ENCODE measurements around the gene TFPI.

The TFPI gene

DNA sequence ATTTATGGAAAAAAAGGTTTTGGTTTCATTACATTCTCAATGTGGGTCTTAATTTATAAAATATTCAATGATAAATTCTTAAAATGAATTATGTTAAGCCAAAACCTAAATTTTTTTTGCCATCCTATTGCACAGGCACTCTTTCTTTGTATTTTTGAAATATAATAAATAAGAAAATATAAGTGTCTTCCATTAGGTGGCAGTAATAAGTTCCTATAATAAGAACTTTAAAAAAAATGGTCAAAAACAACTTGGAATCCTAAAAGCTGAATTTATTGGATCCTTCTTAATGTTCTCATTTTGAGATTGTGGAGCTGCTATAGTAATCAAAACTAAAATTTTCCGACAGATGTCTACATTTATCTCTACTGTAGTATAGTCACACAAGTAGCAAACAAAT lies 111.9 kb downstream of the TFPI start:
- H3K4me3 ChIP-seq: no peak overlapping the region
- no peaks in the 10 kb centered on the region for H3K9me3 ChIP-seq (ENCODE audit: low read depth, low read length)
- no peaks in the 10 kb centered on the region for H3K36me3 ChIP-seq (ENCODE audit: insufficient read depth, low read length)
- no peak overlapping the region for H3K9ac ChIP-seq (ENCODE audit: insufficient read length)
- TF ChIP-seq FOXP2 (optimal IDR thresholded peaks at IDR 0.05; ENCODE audit: control extremely low read depth, extremely low read length, insufficient read depth) (no peak), EZH2 (IDR thresholded peaks at IDR 0.05) (no peak), POLR2AphosphoS5 (IDR thresholded peaks at IDR 0.05; ENCODE audit: borderline replicate concordance, low read depth, low read length) (no peak)
- no peak overlapping the region for H3K27ac ChIP-seq
- no peak for DNase-seq (ENCODE audit: low read depth, low spot score)

DNA sequence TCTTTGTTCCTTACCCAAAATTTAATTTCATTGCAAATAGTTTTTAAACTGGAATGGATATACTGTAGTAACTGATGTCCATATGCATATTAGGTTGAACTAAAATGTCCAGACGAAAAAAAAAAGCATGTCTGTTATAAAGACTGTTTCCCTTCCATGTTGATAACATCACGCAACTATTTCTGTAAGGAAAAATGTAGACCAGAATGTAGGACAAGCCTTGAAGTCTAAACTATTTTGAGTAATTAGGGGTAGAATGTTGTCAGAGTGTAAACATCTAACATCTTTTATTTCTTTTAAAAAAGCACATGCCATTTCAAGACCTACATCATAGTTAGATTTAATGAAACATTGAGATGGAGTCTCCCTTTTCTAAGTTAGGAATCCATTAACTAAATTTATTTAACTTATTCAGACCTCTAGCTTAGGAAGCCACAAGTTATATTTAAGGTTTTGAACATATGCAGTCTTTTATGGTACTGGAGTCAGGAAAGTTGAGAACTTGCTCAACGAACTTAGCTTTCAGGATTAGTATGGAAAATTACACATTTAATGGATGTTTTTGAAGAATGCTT lies 114.0 kb downstream of the TFPI start:
- Histone ChIP-seq H3K36me3 (ENCODE audit: insufficient read depth, low read length) (no peaks in the 10 kb centered on the region), H3K4me3 (no peak overlapping the region), H3K27ac (no peak overlapping the region), H3K9ac (ENCODE audit: insufficient read length) (no peak overlapping the region), H3K9me3 (ENCODE audit: low read depth, low read length) (no peaks in the 10 kb centered on the region)
- DNase-seq (ENCODE audit: low read depth, low spot score): no peak
- no peak for TF ChIP-seq EZH2 (IDR thresholded peaks at IDR 0.05)

DNA sequence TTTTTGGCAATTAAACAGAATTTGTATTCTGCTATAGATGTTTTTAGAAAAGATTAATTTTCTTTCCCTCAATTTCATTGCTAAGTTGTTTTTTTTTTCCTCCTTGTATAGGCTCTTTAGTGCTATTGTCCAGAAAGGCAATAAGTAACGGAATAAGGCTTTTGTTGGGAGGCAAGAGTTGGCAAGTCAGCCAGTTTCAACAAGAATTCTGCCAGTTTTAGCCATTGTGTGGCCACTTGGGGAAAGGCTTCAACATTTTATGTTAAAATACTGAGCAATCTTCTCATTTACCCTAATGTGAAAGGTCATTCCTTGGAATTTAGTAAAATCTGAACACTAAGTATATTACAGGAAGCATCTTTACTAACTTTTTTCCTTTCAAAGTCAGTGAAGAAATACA lies 115.8 kb downstream of the TFPI start:
- no peaks in the 10 kb centered on the region for H3K36me3 ChIP-seq (ENCODE audit: insufficient read depth, low read length)
- H3K27ac ChIP-seq: no peak overlapping the region
- no peak overlapping the region for H3K9ac ChIP-seq (ENCODE audit: insufficient read length)
- no peak for DNase-seq (ENCODE audit: low read depth, low spot score)
- H3K9me3 ChIP-seq (ENCODE audit: low read depth, low read length): no peaks in the 10 kb centered on the region
- TF ChIP-seq EZH2 (IDR thresholded peaks at IDR 0.05): no peak
- TF ChIP-seq FOXP2 (optimal IDR thresholded peaks at IDR 0.05; ENCODE audit: control extremely low read depth, extremely low read length, insufficient read depth): no peak
- no peak for TF ChIP-seq POLR2AphosphoS5 (IDR thresholded peaks at IDR 0.05; ENCODE audit: borderline replicate concordance, low read depth, low read length)
- no peak overlapping the region for H3K4me3 ChIP-seq

DNA sequence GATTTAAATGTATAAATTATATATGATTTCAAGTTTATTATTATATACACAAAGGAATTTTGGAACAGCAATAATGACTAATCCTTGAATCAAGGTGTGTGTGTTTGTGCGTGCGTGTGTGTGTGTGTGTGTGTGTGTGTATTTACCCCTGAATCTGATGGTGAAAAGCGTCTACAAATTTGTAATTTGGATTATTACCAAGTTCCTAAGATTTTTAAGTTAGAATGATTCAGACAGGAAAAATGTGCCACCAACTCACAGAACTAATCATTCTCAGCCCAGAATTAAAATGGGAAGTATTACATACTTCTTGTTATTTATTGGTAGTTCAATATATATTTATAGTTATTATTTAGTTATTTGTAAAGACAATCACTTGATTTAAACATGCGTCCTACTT lies 118.5 kb downstream of the TFPI start:
- Histone ChIP-seq H3K9ac (ENCODE audit: insufficient read length) (no peak overlapping the region), H3K27ac (no peak overlapping the region), H3K9me3 (ENCODE audit: low read depth, low read length) (no peaks in the 10 kb centered on the region), H3K36me3 (ENCODE audit: insufficient read depth, low read length) (0 out of 2 replicates have a peak, but pooled peaks cover 3% of the 10 kb centered on the region), H3K4me3 (no peak overlapping the region)
- DNase-seq (ENCODE audit: low read depth, low spot score): no peak
- TF ChIP-seq POLR2AphosphoS5 (IDR thresholded peaks at IDR 0.05; ENCODE audit: borderline replicate concordance, low read depth, low read length) (no peak), FOXP2 (optimal IDR thresholded peaks at IDR 0.05; ENCODE audit: control extremely low read depth, extremely low read length, insufficient read depth) (no peak), EZH2 (IDR thresholded peaks at IDR 0.05) (no peak)

DNA sequence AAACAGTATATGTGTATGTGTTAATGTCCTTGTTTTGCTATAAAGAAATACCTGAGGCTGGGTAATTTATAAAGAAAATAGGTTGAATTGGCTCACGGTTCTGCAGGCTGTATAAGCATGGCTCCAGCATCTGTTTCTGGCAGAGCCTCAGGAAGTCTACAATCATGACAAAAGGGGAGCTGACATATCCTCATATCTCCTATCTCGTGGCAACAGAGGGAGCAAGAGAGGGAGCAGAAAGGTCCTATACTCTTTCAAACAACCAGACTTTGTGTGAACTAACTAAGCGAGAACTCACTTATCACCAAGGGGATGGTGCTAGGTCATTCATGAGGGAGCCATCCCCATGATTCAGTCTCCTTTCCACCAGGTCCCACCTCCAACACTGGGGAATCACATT lies 119.2 kb downstream of the TFPI start:
- DNase-seq (ENCODE audit: low read depth, low spot score): no peak
- Histone ChIP-seq H3K9ac (ENCODE audit: insufficient read length) (no peak overlapping the region), H3K9me3 (ENCODE audit: low read depth, low read length) (no peaks in the 10 kb centered on the region), H3K36me3 (ENCODE audit: insufficient read depth, low read length) (peaks cover 6% of the 10 kb centered on the region; the same call in 1 of the 2 replicates), H3K4me3 (no peak overlapping the region), H3K27ac (0 out of 2 replicates have a peak overlapping the region, but pooled peaks have one; percentile 38)
- TF ChIP-seq EZH2 (IDR thresholded peaks at IDR 0.05) (no peak), FOXP2 (optimal IDR thresholded peaks at IDR 0.05; ENCODE audit: control extremely low read depth, extremely low read length, insufficient read depth) (no peak), POLR2AphosphoS5 (IDR thresholded peaks at IDR 0.05; ENCODE audit: borderline replicate concordance, low read depth, low read length) (no peak)

DNA sequence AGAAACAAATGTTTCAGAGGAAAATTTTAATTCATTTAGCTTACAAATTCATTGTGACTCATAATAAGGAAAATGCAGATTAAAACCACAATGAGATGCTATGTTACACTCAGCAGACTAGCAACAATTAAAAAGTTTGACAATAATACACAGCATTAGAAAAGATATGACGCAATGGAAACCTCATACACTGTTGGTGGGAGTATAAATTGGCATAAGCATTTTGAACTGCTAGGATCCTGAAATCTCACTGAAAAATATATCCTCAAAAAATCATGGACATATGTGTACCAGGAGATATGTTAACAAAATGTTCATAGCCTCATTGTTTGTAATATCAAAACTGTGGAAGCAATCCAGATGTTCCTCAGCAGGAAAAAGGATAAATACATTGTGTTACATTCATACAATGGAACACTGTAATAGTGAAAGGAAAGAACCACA lies 119.9 kb downstream of the TFPI start:
- H3K36me3 ChIP-seq (ENCODE audit: insufficient read depth, low read length): peaks cover 6% of the 10 kb centered on the region; the same call in 1 of the 2 replicates
- no peak for DNase-seq (ENCODE audit: low read depth, low spot score)
- H3K4me3 ChIP-seq: no peak overlapping the region
- no peak overlapping the region for H3K9ac ChIP-seq (ENCODE audit: insufficient read length)
- H3K27ac ChIP-seq: peak overlapping the region; percentile 38
- TF ChIP-seq EZH2 (IDR thresholded peaks at IDR 0.05) (no peak), FOXP2 (optimal IDR thresholded peaks at IDR 0.05; ENCODE audit: control extremely low read depth, extremely low read length, insufficient read depth) (no peak), POLR2AphosphoS5 (IDR thresholded peaks at IDR 0.05; ENCODE audit: borderline replicate concordance, low read depth, low read length) (no peak)
- H3K9me3 ChIP-seq (ENCODE audit: low read depth, low read length): no peaks in the 10 kb centered on the region

DNA sequence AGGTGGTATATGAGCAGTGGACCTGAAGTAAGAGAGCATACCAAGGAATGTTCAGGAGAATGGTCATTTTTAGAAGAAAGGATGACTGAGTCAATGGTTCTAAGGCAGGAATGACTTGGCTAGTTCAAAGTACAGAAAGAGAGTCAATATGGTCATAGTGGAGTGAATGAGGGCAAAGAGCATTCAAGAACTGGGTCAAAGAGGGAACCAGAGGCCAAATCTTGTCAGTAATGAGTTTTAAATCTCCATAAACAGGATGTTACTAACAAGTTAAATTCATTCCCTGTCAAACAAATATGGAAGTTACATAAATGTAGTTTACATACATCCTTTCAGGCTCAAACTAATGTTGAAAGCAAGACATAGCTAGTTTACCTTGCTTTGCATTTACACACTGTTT lies 122.3 kb downstream of the TFPI start:
- H3K27ac ChIP-seq: no peak overlapping the region
- H3K4me3 ChIP-seq: no peak overlapping the region
- H3K36me3 ChIP-seq (ENCODE audit: insufficient read depth, low read length): peaks cover 6% of the 10 kb centered on the region; the same call in 1 of the 2 replicates
- H3K9ac ChIP-seq (ENCODE audit: insufficient read length): no peak overlapping the region
- no peaks in the 10 kb centered on the region for H3K9me3 ChIP-seq (ENCODE audit: low read depth, low read length)
- no peak for DNase-seq (ENCODE audit: low read depth, low spot score)
- no peak for TF ChIP-seq EZH2 (IDR thresholded peaks at IDR 0.05)
- no peak for TF ChIP-seq POLR2AphosphoS5 (IDR thresholded peaks at IDR 0.05; ENCODE audit: borderline replicate concordance, low read depth, low read length)
- TF ChIP-seq FOXP2 (optimal IDR thresholded peaks at IDR 0.05; ENCODE audit: control extremely low read depth, extremely low read length, insufficient read depth): no peak

DNA sequence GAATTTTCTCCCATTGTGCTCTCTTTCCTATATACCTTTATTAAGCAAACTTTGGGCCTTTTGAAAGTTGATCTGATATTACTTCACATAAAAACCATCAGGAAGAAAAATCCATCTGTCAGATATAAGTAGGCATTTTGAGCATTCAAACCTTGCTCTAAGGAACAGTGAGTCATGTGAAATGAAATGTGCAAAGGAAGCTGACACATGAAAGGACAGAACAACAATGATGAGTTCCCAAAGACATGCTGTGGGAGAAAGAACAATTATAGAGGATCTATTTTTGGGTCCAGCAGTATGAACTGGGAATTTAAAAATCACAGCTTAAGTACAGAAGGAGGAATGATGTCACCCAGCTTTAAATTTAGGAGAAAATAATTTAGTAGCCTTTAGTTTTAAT lies 124.2 kb downstream of the TFPI start:
- Histone ChIP-seq H3K9ac (ENCODE audit: insufficient read length) (no peak overlapping the region), H3K27ac (no peak overlapping the region), H3K4me3 (no peak overlapping the region), H3K9me3 (ENCODE audit: low read depth, low read length) (no peaks in the 10 kb centered on the region), H3K36me3 (ENCODE audit: insufficient read depth, low read length) (peaks cover 6% of the 10 kb centered on the region; the same call in 1 of the 2 replicates)
- TF ChIP-seq EZH2 (IDR thresholded peaks at IDR 0.05) (no peak), POLR2AphosphoS5 (IDR thresholded peaks at IDR 0.05; ENCODE audit: borderline replicate concordance, low read depth, low read length) (no peak), FOXP2 (optimal IDR thresholded peaks at IDR 0.05; ENCODE audit: control extremely low read depth, extremely low read length, insufficient read depth) (no peak)
- no peak for DNase-seq (ENCODE audit: low read depth, low spot score)

DNA sequence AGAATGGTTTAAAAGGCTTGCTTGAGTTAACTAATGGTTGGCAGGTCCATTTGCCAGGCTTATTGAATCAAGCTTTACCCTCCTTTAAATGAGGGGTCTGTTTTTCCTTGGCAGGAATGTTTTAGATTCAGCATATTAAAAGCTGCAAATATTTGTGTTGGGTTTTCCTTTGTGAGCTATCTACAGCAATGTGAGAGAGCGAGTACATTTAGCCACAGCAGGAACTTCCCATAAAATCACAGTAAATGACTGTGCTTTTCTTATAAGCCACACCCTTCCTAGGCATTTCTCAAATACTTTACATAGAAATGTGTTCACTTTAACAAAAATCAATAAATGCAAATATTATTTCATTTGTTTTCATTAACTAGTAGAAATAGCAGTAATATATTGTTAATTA lies 130.1 kb downstream of the TFPI start:
- TF ChIP-seq POLR2AphosphoS5 (IDR thresholded peaks at IDR 0.05; ENCODE audit: borderline replicate concordance, low read depth, low read length) (no peak), FOXP2 (optimal IDR thresholded peaks at IDR 0.05; ENCODE audit: control extremely low read depth, extremely low read length, insufficient read depth) (no peak), EZH2 (IDR thresholded peaks at IDR 0.05) (no peak)
- Histone ChIP-seq H3K9ac (ENCODE audit: insufficient read length) (no peak overlapping the region), H3K36me3 (ENCODE audit: insufficient read depth, low read length) (no peaks in the 10 kb centered on the region), H3K9me3 (ENCODE audit: low read depth, low read length) (no peaks in the 10 kb centered on the region), H3K27ac (peak overlapping the region; percentile 84), H3K4me3 (peak overlapping the region; percentile 39)
- DNase-seq (ENCODE audit: low read depth, low spot score): no peak
